Measurements from ENCODE around the gene WWC2.

Gene WWC2

DNA sequence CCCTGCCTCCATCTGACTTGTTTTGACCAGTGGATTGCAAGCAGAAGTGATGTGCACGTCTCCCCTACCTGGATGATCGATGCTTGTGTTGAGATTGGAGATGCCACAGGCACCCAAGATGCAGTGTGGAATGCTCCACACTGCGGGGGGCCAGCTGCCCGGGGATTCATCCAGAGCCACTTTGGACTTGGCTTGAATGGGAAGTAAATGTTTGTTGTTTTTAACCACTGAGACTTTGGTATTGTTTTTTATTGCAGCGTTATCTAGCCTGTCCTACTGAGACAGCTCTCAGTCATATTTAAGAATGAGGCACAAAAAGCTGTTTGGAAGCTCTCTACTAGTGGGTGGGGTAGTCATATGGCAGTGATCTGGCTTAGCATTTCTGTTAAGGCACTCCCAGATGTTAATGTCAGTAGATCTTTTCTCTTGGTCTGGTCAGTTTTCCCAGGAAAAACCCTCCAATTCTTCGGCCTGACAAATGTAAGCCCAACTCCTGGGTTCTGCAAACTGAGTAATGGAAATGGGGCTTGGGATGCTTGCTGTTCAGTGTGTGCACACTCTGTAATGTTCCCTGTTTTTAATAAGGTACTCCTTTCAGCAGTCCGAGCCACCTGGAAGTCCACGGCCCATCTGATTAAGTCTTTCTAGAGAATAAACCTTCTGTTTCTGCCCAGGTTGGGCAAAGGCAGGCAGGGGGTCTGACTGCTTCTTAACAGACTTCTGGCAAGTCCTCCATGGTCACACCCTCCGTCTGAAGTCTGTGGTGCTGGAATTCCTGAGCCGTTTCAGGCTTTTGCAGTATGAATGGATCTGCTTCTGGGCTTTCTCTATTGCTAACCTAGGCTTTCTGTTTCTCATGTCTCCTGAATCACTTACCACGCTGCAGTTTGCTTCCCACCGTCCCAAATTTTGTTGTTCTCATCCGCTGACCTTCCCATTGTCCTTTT is 74.8 kb downstream of the WWC2 start (continued):
- TF ChIP-seq, protein P1, sequence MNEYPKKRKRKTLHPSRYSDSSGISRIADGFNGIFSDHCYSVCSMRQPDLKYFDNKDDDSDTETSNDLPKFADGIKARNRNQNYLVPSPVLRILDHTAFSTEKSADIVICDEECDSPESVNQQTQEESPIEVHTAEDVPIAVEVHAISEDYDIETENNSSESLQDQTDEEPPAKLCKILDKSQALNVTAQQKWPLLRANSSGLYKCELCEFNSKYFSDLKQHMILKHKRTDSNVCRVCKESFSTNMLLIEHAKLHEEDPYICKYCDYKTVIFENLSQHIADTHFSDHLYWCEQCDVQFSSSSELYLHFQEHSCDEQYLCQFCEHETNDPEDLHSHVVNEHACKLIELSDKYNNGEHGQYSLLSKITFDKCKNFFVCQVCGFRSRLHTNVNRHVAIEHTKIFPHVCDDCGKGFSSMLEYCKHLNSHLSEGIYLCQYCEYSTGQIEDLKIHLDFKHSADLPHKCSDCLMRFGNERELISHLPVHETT (tag by site-specific recombination; IDR thresholded peaks at IDR 0.05): no peak
- TF ChIP-seq ZNF701 (tag by site-specific recombination; IDR thresholded peaks at IDR 0.05) (no peak), SCRT2 (tag by site-specific recombination; IDR thresholded peaks at IDR 0.05) (peak; percentile 55; the same call in 1 of the 2 replicates), ZNF423 (tag by site-specific recombination; IDR thresholded peaks at IDR 0.05) (peak; percentile 86), ZNF623 (tag by site-specific recombination; IDR thresholded peaks at IDR 0.05) (no peak), EGR2 (tag by site-specific recombination; IDR thresholded peaks at IDR 0.05; ENCODE audit: low read depth) (no peak), ZNF354C (tag by site-specific recombination; IDR thresholded peaks at IDR 0.05; ENCODE audit: borderline replicate concordance, low read depth) (no peak), HOXD13 (CRISPR knock-in tag; IDR thresholded peaks at IDR 0.05; ENCODE audit: borderline replicate concordance) (no peak)
- TF ChIP-seq, protein P2, sequence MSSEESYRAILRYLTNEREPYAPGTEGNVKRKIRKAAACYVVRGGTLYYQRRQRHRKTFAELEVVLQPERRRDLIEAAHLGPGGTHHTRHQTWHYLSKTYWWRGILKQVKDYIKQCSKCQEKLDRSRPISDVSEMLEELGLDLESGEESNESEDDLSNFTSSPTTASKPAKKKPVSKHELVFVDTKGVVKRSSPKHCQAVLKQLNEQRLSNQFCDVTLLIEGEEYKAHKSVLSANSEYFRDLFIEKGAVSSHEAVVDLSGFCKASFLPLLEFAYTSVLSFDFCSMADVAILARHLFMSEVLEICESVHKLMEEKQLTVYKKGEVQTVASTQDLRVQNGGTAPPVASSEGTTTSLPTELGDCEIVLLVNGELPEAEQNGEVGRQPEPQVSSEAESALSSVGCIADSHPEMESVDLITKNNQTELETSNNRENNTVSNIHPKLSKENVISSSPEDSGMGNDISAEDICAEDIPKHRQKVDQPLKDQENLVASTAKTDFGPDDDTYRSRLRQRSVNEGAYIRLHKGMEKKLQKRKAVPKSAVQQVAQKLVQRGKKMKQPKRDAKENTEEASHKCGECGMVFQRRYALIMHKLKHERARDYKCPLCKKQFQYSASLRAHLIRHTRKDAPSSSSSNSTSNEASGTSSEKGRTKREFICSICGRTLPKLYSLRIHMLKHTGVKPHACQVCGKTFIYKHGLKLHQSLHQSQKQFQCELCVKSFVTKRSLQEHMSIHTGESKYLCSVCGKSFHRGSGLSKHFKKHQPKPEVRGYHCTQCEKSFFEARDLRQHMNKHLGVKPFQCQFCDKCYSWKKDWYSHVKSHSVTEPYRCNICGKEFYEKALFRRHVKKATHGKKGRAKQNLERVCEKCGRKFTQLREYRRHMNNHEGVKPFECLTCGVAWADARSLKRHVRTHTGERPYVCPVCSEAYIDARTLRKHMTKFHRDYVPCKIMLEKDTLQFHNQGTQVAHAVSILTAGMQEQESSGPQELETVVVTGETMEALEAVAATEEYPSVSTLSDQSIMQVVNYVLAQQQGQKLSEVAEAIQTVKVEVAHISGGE (tag by site-specific recombination; conservative IDR thresholded peaks at IDR 0.05; ENCODE audit: low read depth): peak; percentile 57; the same call in 1 of the 2 replicates
- TF ChIP-seq, protein P3, sequence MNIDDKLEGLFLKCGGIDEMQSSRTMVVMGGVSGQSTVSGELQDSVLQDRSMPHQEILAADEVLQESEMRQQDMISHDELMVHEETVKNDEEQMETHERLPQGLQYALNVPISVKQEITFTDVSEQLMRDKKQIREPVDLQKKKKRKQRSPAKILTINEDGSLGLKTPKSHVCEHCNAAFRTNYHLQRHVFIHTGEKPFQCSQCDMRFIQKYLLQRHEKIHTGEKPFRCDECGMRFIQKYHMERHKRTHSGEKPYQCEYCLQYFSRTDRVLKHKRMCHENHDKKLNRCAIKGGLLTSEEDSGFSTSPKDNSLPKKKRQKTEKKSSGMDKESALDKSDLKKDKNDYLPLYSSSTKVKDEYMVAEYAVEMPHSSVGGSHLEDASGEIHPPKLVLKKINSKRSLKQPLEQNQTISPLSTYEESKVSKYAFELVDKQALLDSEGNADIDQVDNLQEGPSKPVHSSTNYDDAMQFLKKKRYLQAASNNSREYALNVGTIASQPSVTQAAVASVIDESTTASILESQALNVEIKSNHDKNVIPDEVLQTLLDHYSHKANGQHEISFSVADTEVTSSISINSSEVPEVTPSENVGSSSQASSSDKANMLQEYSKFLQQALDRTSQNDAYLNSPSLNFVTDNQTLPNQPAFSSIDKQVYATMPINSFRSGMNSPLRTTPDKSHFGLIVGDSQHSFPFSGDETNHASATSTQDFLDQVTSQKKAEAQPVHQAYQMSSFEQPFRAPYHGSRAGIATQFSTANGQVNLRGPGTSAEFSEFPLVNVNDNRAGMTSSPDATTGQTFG (tag by site-specific recombination; IDR thresholded peaks at IDR 0.05; ENCODE audit: borderline replicate concordance): no peak
- TF ChIP-seq, protein P4, sequence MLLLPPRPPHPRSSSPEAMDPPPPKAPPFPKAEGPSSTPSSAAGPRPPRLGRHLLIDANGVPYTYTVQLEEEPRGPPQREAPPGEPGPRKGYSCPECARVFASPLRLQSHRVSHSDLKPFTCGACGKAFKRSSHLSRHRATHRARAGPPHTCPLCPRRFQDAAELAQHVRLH (tag by site-specific recombination; IDR thresholded peaks at IDR 0.05): no peak
- TF ChIP-seq, protein P5, sequence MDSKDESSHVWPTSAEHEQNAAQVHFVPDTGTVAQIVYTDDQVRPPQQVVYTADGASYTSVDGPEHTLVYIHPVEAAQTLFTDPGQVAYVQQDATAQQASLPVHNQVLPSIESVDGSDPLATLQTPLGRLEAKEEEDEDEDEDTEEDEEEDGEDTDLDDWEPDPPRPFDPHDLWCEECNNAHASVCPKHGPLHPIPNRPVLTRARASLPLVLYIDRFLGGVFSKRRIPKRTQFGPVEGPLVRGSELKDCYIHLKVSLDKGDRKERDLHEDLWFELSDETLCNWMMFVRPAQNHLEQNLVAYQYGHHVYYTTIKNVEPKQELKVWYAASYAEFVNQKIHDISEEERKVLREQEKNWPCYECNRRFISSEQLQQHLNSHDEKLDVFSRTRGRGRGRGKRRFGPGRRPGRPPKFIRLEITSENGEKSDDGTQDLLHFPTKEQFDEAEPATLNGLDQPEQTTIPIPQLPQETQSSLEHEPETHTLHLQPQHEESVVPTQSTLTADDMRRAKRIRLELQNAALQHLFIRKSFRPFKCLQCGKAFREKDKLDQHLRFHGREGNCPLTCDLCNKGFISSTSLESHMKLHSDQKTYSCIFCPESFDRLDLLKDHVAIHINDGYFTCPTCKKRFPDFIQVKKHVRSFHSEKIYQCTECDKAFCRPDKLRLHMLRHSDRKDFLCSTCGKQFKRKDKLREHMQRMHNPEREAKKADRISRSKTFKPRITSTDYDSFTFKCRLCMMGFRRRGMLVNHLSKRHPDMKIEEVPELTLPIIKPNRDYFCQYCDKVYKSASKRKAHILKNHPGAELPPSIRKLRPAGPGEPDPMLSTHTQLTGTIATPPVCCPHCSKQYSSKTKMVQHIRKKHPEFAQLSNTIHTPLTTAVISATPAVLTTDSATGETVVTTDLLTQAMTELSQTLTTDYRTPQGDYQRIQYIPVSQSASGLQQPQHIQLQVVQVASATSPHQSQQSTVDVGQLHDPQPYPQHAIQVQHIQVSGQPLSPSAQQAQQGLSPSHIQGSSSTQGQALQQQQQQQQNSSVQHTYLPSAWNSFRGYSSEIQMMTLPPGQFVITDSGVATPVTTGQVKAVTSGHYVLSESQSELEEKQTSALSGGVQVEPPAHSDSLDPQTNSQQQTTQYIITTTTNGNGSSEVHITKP (tag by site-specific recombination; IDR thresholded peaks at IDR 0.05): peak; percentile 80
- TF ChIP-seq, protein P6, sequence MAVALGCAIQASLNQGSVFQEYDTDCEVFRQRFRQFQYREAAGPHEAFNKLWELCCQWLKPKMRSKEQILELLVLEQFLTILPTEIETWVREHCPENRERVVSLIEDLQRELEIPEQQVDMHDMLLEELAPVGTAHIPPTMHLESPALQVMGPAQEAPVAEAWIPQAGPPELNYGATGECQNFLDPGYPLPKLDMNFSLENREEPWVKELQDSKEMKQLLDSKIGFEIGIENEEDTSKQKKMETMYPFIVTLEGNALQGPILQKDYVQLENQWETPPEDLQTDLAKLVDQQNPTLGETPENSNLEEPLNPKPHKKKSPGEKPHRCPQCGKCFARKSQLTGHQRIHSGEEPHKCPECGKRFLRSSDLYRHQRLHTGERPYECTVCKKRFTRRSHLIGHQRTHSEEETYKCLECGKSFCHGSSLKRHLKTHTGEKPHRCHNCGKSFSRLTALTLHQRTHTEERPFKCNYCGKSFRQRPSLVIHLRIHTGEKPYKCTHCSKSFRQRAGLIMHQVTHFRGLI (tag by site-specific recombination; IDR thresholded peaks at IDR 0.05): no peak
- TF ChIP-seq, protein P7, sequence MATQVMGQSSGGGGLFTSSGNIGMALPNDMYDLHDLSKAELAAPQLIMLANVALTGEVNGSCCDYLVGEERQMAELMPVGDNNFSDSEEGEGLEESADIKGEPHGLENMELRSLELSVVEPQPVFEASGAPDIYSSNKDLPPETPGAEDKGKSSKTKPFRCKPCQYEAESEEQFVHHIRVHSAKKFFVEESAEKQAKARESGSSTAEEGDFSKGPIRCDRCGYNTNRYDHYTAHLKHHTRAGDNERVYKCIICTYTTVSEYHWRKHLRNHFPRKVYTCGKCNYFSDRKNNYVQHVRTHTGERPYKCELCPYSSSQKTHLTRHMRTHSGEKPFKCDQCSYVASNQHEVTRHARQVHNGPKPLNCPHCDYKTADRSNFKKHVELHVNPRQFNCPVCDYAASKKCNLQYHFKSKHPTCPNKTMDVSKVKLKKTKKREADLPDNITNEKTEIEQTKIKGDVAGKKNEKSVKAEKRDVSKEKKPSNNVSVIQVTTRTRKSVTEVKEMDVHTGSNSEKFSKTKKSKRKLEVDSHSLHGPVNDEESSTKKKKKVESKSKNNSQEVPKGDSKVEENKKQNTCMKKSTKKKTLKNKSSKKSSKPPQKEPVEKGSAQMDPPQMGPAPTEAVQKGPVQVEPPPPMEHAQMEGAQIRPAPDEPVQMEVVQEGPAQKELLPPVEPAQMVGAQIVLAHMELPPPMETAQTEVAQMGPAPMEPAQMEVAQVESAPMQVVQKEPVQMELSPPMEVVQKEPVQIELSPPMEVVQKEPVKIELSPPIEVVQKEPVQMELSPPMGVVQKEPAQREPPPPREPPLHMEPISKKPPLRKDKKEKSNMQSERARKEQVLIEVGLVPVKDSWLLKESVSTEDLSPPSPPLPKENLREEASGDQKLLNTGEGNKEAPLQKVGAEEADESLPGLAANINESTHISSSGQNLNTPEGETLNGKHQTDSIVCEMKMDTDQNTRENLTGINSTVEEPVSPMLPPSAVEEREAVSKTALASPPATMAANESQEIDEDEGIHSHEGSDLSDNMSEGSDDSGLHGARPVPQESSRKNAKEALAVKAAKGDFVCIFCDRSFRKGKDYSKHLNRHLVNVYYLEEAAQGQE (tag by site-specific recombination; IDR thresholded peaks at IDR 0.05): no peak
